ENCODE results near the gene MED29.

DNA sequence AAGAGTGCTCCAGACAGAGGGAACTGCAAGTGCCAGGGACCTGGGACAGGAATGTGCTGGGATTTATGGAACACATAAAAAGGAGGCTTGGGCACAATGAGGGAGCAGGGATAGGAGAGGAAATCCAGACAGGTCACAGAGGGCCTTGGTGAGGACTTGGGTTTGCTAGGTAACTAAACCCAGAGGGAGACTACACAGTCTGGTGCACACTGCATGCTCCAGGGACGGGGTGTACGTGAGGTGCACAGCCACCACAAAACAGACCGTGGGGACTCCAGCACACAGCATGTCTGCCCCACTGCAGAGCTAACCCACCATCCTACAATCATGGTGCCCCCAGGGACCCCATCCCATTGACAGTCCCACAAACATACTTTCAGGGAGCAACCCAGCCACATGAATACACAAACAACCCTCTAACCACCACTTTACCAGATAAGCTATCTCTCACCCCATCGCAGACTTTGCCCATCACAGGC, 9.9 kb downstream of the MED29 start:
- TF ChIP-seq EZH2 (IDR thresholded peaks at IDR 0.05; ENCODE audit: insufficient read depth, low read length) = no peak
- TF ChIP-seq, protein P1, sequence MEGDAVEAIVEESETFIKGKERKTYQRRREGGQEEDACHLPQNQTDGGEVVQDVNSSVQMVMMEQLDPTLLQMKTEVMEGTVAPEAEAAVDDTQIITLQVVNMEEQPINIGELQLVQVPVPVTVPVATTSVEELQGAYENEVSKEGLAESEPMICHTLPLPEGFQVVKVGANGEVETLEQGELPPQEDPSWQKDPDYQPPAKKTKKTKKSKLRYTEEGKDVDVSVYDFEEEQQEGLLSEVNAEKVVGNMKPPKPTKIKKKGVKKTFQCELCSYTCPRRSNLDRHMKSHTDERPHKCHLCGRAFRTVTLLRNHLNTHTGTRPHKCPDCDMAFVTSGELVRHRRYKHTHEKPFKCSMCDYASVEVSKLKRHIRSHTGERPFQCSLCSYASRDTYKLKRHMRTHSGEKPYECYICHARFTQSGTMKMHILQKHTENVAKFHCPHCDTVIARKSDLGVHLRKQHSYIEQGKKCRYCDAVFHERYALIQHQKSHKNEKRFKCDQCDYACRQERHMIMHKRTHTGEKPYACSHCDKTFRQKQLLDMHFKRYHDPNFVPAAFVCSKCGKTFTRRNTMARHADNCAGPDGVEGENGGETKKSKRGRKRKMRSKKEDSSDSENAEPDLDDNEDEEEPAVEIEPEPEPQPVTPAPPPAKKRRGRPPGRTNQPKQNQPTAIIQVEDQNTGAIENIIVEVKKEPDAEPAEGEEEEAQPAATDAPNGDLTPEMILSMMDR (IDR thresholded peaks at IDR 0.05; ENCODE audit: insufficient read depth, low read depth, low read length) = no peak
